NCI-H69 (cell line): ENCODE data around the gene ADI1.
"Not testable (repeated sequence)": the region's sequence is repeated elsewhere in the genome, so short reads cannot be mapped to it uniquely, and the experiment has no call there.

Experiments used
- DNase-seq: peaks from one replicate; lab custom pipeline; 2025; lab: John Stamatoyannopoulos, UW

The ADI1 gene

GRCh38 chr2:3493615-3494007, 25.7 kb downstream of the ADI1 start:
- peak; percentile 1 for DNase-seq

- no peak for DNase-seq
Observed at GRCh38 chr2:3492951-3493614, 26.2 kb downstream of the ADI1 start.

GRCh38 chr2:3492475-3492787, 26.9 kb downstream of the ADI1 start:
- not testable (repeated sequence) for DNase-seq

GRCh38 chr2:3491716-3492474, 27.4 kb downstream of the ADI1 start:
- no peak for DNase-seq

GRCh38 chr2:3491306-3491705, 28.0 kb downstream of the ADI1 start:
- peak; percentile 1 for DNase-seq

GRCh38 chr2:3490191-3491170, 28.9 kb downstream of the ADI1 start:
- peak; percentile 1 for DNase-seq

GRCh38 chr2:3489764-3490115, 29.6 kb downstream of the ADI1 start:
- no peak for DNase-seq

GRCh38 chr2:3488855-3489763, 30.2 kb downstream of the ADI1 start:
- DNase-seq: no peak

- no peak for DNase-seq
Observed at GRCh38 chr2:3488061-3488531, 31.2 kb downstream of the ADI1 start.

- no peak for DNase-seq
Observed at GRCh38 chr2:3487432-3487831, 31.9 kb downstream of the ADI1 start.

- no peak for DNase-seq
Observed at GRCh38 chr2:3487028-3487425, 32.3 kb downstream of the ADI1 start.

- DNase-seq: no peak
Observed at GRCh38 chr2:3486047-3487027, 33.0 kb downstream of the ADI1 start.

GRCh38 chr2:3485166-3485565, 34.2 kb downstream of the ADI1 start:
- no peak for DNase-seq

- DNase-seq: no peak
Observed at GRCh38 chr2:3483986-3484960, 35.1 kb downstream of the ADI1 start.

GRCh38 chr2:3483227-3483985, 35.9 kb downstream of the ADI1 start:
- no peak for DNase-seq

GRCh38 chr2:3482363-3482821, 36.9 kb downstream of the ADI1 start:
- DNase-seq: no peak

- no peak for DNase-seq
Observed at GRCh38 chr2:3481736-3482362, 37.5 kb downstream of the ADI1 start.

- no peak for DNase-seq
Observed at GRCh38 chr2:3481011-3481400, 38.3 kb downstream of the ADI1 start.
